Lung microvascular endothelial cell (primary cell): ENCODE results near the gene COCH. TPM values are rescaled to one million over a fixed set of nuclear protein-coding genes. Genes with fewer than 3 reads are reported as not detected.
"Not testable (repeated sequence)": the region's sequence is repeated elsewhere in the genome, so short reads cannot be mapped to it uniquely, and the experiment has no call there.

Experiments used
- DNase-seq, 2 donors: peaks; one replicate each; pipeline versions ENCODE4 v3.0.0 to v3.0.0-alpha.2; 2010; ENCODE audit warnings: low read depth in 2 of 2
- total RNA-seq: library from RNA; depleted of rRNA; stranded (reverse); fragments of >200 nt; gene quantifications from 2 replicates; pipeline ENCODE4 v1.2.1, GENCODE V29; 2014

COCH gene
- total RNA-seq, 1 donor from 2014 or later: 0.99 TPM

DNA sequence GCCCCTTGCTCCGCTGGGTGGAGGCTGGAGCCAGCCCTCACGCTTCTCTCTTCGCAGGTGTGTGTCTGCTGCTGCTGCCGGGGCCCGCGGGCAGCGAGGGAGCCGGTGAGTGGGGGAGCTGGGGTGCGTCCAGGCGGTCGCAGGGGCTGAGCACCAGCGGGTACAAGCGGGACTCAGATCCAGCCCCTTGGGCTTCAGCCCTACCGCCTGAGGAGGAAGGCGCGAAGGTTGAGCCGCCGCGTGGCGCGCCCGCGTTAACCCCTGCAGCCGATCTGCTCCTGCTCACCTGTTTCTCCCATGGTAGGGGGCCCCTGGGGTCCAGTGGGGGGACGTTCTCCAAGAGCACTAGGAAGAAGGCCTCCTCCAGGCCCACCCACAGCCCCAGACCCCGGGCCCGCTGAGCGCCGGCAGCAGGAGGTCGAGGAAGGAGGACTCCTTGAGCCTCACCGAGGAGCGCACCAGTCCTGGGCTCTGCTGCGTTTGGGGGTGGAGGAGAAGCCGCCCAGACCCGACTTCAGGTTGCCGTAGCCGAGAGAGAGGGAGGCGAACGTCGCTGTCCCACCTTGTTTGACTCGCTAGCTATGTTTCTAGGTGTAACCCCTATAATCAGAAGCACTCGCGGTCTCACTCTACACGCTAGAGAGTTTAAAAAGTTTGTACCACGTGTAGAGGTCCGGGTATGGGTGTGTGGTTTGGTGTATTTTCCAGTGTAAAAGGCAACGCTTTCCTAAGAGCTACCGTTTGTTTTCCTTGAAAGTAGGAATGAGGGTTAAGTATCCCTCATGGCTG is 834 bp downstream of the COCH start:
- DNase-seq: peak in 1 of 2 donors; percentile 7

- DNase-seq: no peak
These were observed 1.4 kb downstream of the COCH start for GRCh38 chr14:30875788-30876053.

DNA sequence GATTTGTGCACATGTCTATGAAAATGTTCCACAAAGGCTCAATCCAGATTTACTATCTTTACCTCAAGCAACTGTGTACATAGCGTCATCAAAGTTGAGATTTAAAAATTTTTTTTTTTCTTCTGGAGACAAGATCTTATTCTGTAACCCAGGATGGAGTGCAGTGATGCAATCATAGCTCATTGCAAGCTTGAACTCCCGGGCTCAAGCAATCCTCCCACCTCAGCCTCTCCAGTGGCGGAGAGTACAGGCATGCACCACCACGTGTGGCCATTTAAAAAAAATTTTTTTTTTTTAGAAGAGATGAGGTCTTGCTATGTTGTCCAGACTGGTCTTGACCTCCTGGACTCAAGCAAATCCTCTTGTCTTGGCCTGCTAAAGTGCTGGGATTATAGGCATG is 2.3 kb downstream of the COCH start:
- no peak for DNase-seq

DNA sequence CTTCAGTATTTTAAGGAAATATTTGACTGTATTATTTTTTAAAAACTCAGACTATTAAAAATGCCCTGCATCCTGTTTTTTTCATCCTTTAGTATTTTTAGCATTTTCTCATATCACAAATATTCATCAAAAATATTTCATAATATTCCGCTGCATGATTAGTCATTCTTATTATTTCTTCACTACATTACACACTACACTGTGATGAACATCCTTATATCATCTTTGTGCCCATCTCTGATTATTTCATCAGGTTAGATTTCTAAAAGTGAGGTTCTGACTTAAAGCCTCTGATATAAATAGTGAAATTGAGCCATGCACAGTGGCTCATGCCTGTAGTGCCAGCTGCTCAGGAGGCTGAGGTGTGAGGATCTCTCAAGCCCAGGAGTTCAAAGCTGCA is 8.1 kb downstream of the COCH start:
- DNase-seq: no peak

- DNase-seq: peak in 1 of 2 donors; percentile 7
These were observed 9.3 kb downstream of the COCH start for GRCh38 chr14:30883508-30884294.

GRCh38 chr14:30884901-30885300 is 10.5 kb downstream of the COCH start:
- no peak for DNase-seq

- no peak for DNase-seq
These were observed 11.7 kb downstream of the COCH start for GRCh38 chr14:30885840-30886740.

DNA sequence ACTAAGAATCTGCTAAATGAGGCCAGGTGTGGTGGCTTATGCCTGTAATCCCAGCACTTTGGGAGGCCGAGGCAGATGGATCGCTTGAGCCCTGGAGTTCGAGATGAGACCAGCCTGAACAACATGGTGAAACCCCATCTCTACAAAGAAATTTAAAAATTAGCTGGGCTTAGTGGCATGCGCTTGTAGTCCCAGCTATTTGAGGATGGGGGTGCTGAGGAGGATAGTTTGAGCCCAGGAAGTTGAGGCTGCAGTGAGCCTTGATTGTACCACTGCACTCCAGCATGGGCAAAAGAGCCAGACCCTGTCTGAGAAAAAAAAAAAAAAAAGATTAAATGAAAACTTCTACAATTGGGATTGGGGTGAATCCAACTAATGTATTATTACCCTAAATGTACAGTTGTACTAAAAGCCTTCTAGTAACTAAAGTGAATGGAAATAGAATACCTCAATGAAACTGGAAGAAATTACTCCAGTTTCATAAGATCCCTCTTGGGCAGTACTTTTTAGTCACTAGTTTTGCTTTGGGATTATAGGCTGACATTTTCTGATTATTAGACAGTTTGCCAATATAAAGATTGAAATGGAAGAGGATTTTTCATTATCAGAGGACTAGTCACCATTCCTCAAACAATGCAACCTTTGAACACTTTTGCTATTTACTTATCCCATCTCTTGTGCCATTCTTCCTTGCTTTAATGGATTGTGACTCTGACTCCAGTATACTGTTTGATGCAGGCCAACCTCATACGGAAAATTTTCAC is 14.3 kb downstream of the COCH start:
- DNase-seq: no peak

GRCh38 chr14:30889244-30889594 is 14.9 kb downstream of the COCH start:
- no peak for DNase-seq

DNA sequence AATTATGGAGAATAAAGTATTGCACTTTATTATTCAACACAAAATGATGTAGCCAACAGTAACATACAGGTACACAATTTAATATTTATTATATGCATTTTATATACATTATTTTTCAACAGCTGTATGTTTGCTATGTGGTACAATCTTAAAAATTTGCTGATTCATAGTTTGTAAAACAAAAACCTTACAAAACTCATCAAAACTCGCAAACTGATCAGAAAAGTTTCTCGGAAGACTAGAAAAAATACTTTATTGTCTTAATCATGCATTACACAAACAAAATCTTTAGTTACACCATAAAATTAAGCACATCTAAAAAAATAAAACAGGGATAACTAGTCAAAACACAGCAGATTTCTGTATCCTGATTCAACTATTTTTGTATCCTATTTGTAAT is 19.5 kb downstream of the COCH start:
- DNase-seq: no peak

DNA sequence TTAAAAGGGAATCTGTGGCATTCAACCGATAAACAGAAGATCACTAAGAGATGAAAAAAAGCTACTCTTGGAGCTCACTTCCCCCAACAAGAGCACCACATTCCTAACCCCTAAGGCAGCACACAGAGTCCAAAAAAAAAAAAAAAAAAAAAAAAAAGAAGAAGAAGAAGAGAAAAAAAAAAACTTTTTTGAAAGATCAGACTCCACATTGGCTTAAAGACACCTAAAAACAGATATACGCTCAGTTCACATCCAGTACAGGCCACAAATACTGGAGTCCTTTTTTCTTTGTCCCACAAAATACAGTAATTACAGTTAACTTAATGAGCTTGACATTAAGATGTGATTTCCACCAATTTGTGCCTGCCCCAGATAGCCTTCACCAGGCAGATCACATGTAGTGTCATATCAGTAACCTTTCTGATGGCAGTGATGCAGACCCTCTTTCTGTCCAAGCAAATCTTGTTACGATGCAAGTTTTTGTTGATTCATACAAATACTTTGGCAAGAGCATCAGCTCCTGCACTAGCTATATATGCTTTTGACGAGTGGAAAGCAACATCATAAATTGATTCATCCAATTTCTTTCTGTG is 20.7 kb downstream of the COCH start:
- no peak for DNase-seq

GRCh38 chr14:30896435-30896834 is 22.1 kb downstream of the COCH start:
- DNase-seq: no peak

- DNase-seq: not testable (repeated sequence)
These were observed 22.8 kb downstream of the COCH start for GRCh38 chr14:30897121-30897520.

- DNase-seq: no peak
These were observed 29.1 kb downstream of the COCH start for GRCh38 chr14:30903285-30904124.

DNA sequence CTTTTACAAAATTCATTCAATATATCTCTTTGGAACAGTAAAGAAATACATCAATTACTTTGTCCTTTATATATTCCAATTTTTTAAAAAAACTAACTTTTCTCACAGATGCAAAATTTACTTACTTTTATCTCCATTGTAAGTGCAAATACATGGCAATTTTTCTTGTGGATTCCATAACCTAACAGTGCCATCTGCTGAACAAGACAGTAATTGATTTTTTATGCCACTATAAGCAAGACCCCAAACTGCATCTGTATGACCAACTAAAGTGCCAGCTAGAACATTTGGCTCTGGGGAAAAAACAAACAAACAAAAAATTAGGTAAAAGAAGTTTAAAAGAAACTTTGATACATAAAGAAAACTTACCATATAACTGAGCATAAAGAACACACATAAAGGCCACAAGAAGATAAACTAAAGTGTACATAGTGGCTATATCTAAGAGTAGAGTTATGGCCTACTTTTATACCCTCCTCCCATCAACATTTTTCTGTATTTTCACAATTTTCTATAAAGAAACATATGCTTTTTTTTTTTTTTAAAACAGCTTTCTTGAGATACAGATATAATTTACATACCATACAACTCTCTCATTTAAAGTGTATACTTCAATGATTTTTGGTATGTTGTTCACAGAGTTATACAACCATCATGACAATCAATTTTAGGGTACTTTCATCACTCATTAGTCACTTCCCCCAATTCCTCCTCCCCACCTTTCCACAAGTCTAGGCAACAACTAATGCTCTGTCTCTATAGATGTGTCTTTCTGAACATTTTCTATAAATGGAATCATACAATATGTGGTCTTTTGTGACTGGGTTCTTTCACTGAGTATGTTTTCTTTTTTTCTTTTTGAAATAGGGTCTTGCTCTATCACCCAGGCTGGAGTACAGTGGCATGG is 32.6 kb downstream of the COCH start:
- peak; percentile 19 to 60 for DNase-seq

- DNase-seq: peak in 1 of 2 donors; percentile 3
These were observed 33.3 kb downstream of the COCH start for GRCh38 chr14:30907659-30908057.

GRCh38 chr14:30908826-30909225 is 34.5 kb downstream of the COCH start:
- DNase-seq: no peak

GRCh38 chr14:30914812-30915211 is 40.5 kb downstream of the COCH start:
- no peak for DNase-seq

DNA sequence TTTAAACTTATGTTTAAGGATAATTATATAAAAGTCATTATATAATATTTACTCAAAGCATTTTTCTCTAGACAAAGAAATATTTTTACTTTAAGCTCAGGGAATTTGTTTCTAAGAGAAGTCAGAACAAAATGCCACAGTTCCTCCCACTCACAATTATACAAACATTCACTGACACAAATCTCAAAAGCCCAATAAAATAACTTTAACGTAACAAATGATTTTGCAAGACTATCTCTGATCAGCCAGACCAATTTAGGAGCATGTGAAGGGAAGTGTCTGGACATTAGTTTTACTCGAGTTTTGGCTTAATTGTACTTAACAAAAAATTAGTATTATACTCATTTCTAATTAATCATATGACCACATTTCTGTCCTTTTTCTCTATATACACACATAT is 41.2 kb downstream of the COCH start:
- no peak for DNase-seq
